Sigmoid colon (tissue), 4 donors: Measurements from ENCODE around the gene UGT1A10.

Source experiments
- EP300 ChIP-seq, 4 donors: sonication (generic); formaldehyde crosslinking; IDR thresholded peaks; one replicate each; pipeline ENCODE4 v1.6.1; 2017; ENCODE audit warnings: antibody characterized with exemption in 4 of 4
- POLR2A ChIP-seq, 2 donors: fragments of 450-650 bp; IDR thresholded peaks; one replicate each; pipeline ENCODE4 v1.6.1; 2016; ENCODE audit warnings: antibody characterized with exemption in 2 of 2, mild to moderate bottlenecking in 2 of 2, moderate library complexity in 2 of 2
- TF ChIP-seq, protein P1 (sequence below), 4 experiments: fragments of 450-650 bp in 3 of 4; fragments of 200-600 bp in 1 of 4; IDR thresholded peaks; one replicate each; pipeline ENCODE4 v1.5.1; 2016 to 2019; ENCODE audit warnings: antibody characterized with exemption in 4 of 4, mild to moderate bottlenecking in 3 of 4, moderate library complexity in 2 of 4

DNA sequence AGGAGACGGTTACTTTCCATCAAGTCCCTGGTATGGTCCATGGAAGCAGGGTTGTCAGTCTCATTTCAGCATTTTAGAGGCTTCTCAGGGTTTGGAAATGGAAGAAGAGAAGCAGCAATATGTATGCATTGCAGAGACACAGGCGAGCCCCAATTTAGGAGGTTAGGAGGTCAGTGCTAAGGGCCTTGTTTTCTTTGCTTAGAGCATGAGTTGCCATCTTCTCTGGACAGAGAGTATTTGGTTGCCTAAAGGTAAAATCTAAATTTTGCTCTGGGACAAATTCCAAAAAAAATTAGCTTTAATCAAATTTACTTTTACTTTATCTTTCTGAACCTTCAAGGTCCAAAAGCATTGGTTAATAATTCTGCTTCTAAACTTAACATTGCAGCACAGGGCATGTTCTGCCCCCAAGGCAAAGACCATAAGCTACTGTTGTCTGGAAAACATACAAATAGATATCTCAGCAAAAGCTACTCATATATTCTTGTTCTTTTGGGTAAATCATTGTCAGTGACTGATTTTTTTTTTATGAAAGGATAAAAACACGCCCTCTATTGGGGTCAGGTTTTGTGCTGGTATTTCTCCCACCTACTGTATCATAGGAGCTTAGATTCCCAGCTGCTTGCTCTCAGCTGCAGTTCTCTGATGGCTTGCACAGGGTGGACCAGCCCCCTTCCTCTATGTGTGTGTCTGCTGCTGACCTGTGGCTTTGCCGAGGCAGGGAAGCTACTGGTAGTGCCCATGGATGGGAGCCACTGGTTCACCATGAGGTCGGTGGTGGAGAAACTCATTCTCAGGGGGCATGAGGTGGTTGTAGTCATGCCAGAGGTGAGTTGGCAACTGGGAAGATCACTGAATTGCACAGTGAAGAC, 35.3 kb downstream of the UGT1A10 start, which contains the start of gene UGT1A9:
- TF ChIP-seq, protein P1, sequence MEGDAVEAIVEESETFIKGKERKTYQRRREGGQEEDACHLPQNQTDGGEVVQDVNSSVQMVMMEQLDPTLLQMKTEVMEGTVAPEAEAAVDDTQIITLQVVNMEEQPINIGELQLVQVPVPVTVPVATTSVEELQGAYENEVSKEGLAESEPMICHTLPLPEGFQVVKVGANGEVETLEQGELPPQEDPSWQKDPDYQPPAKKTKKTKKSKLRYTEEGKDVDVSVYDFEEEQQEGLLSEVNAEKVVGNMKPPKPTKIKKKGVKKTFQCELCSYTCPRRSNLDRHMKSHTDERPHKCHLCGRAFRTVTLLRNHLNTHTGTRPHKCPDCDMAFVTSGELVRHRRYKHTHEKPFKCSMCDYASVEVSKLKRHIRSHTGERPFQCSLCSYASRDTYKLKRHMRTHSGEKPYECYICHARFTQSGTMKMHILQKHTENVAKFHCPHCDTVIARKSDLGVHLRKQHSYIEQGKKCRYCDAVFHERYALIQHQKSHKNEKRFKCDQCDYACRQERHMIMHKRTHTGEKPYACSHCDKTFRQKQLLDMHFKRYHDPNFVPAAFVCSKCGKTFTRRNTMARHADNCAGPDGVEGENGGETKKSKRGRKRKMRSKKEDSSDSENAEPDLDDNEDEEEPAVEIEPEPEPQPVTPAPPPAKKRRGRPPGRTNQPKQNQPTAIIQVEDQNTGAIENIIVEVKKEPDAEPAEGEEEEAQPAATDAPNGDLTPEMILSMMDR (IDR thresholded peaks at IDR 0.05): no peak
- no peak for TF ChIP-seq EP300 (IDR thresholded peaks at IDR 0.05)
- TF ChIP-seq POLR2A (IDR thresholded peaks at IDR 0.05): no peak
